ENCODE measurements around the gene CUEDC2.

Gene CUEDC2

GRCh38 chr10:102413053-102413705 is 19.2 kb downstream of the CUEDC2 start:
- peaks cover 60 to 100% (median 98%) of the 10 kb centered on the region in 11 experiments for H3K27me3 ChIP-seq
- H3K27ac ChIP-seq = no peak overlapping the region
- H3K4me3 ChIP-seq = no peak overlapping the region
- TF ChIP-seq Cebpa-rat (IDR thresholded peaks at IDR 0.05) = no peak
- peak overlapping the region in 2 of 11 experiments; percentile 9 to 23; a peak in 1 of 22 replicates for H3K9ac ChIP-seq
- peaks cover 9 to 24% (median 13%) of the 10 kb centered on the region in 10 experiments for H3K4me1 ChIP-seq
- H3K4me2 ChIP-seq = peak overlapping the region in 9 of 11 experiments; percentile 32 to 65 (median 48); a peak in 18 of 22 replicates
- H3K9me3 ChIP-seq (replicated peaks in 1 of 11) = no peaks in the 10 kb centered on the region
- no peaks in the 10 kb centered on the region for H3K36me3 ChIP-seq
- H4K20me1 ChIP-seq = peaks cover 0 to 68% (median 0%) of the 10 kb centered on the region in 11 experiments; a peak in 9 of 22 replicates

GRCh38 chr10:102412293-102412692 is 20.1 kb downstream of the CUEDC2 start:
- H3K4me3 ChIP-seq = no peak overlapping the region
- no peaks in the 10 kb centered on the region for H3K36me3 ChIP-seq
- H3K27ac ChIP-seq = no peak overlapping the region
- peaks cover 9 to 30% (median 12%) of the 10 kb centered on the region in 10 experiments for H3K4me1 ChIP-seq
- H3K9me3 ChIP-seq (replicated peaks in 1 of 11) = no peaks in the 10 kb centered on the region
- peaks cover 59 to 100% (median 98%) of the 10 kb centered on the region in 11 experiments for H3K27me3 ChIP-seq
- no peak for TF ChIP-seq Cebpa-rat (IDR thresholded peaks at IDR 0.05)
- peaks cover 0 to 75% (median 0%) of the 10 kb centered on the region in 11 experiments; a peak in 9 of 22 replicates for H4K20me1 ChIP-seq
- H3K4me2 ChIP-seq = peak overlapping the region in 2 of 11 experiments; percentile 38 to 58; a peak in 2 of 22 replicates
- no peak overlapping the region for H3K9ac ChIP-seq

DNA sequence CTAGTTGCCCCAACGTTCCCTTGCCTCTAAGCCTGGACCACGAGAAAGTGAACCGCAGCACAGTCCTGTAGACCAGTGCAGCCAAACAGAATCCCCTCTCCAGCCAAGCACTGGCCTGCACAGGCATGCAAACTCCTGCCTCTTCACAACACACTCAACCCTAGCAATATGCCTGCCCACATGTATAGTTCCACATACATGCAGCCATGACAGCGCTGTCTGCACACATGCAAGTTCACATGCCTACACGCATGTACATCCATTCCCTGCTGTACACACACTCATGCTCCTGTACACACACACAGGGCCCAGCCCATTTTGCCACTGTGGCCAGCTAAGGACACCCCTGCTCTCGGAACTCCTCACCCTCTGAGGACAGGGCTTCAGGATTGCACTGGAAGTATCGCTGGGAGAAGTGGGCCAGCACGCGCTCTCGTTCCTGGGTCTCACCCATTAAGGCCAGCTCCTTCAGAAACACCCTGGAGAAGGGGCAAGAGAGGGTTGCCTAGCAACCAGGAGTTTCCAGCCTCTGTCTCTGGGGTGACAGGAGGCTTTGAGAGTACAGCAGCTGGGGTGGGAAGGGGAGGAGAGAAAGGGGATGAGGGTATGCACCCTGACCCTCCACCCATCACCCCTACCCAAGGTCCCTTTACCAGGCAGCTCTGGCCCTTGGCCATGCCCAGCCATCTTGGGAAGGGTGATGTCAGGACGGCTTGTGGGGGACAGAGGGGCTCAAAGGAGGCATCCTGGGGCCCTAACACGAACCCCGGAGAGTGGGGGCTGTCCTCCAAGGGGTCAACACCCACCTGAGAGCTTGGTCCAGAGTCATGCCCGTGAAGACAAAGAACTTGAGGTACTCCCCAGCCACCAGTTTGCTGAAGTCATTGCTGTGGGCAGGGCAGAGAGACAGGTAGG is 20.8 kb downstream of the CUEDC2 start:
- Histone ChIP-seq H3K9me3 (replicated peaks in 1 of 11) (no peaks in the 10 kb centered on the region), H3K9ac (no peak overlapping the region), H3K27ac (no peak overlapping the region), H4K20me1 (peaks cover 0 to 75% (median 0%) of the 10 kb centered on the region in 11 experiments; a peak in 8 of 22 replicates), H3K4me3 (no peak overlapping the region), H3K27me3 (peaks cover 56 to 100% (median 95%) of the 10 kb centered on the region in 11 experiments), H3K4me1 (peaks cover 9 to 26% (median 11%) of the 10 kb centered on the region in 10 experiments), H3K4me2 (no peak overlapping the region), H3K36me3 (no peaks in the 10 kb centered on the region)
- no peak for TF ChIP-seq Cebpa-rat (IDR thresholded peaks at IDR 0.05)

DNA sequence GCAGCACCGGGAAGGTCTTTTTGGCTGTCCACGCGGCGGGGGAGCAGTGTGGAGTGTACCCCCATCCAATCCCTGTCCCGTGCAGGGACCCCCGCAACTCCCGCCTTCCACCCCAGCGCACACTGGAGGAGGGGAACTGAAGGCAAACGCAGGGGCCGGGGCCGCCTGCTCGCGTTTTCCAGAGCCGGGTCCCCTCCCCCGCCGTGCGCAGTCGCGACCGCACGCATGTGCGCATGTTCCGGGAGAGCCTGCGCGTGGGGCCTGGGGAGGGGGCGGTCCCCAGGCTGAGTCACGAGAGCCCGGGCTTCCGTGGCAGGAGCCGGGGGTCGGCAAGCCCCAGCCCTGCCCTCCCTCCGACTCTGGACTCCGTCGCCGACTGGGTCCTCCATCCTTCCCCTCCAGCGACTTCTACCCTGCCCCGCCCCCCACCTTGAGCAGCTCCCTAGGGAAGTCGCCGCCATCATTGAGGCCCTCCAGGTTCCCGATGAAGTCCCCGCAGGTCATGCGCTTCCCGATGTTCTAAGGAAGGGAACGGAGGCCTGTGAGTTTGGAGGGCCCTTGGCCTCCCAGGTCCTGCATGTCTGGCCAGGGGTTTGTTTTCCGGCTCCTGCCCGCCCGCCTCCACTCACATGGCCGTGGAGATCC is 21.8 kb downstream of the CUEDC2 start:
- H4K20me1 ChIP-seq = peaks cover 0 to 64% (median 0%) of the 10 kb centered on the region in 11 experiments; a peak in 9 of 22 replicates
- peaks cover 56 to 90% (median 85%) of the 10 kb centered on the region in 11 experiments for H3K27me3 ChIP-seq
- H3K9ac ChIP-seq = no peak overlapping the region
- TF ChIP-seq Cebpa-rat (IDR thresholded peaks at IDR 0.05) = no peak
- peaks cover 9 to 26% (median 11%) of the 10 kb centered on the region in 10 experiments for H3K4me1 ChIP-seq
- H3K9me3 ChIP-seq (replicated peaks in 1 of 11) = no peaks in the 10 kb centered on the region
- no peak overlapping the region for H3K4me3 ChIP-seq
- no peaks in the 10 kb centered on the region for H3K36me3 ChIP-seq
- no peak overlapping the region for H3K4me2 ChIP-seq
- H3K27ac ChIP-seq = no peak overlapping the region

DNA sequence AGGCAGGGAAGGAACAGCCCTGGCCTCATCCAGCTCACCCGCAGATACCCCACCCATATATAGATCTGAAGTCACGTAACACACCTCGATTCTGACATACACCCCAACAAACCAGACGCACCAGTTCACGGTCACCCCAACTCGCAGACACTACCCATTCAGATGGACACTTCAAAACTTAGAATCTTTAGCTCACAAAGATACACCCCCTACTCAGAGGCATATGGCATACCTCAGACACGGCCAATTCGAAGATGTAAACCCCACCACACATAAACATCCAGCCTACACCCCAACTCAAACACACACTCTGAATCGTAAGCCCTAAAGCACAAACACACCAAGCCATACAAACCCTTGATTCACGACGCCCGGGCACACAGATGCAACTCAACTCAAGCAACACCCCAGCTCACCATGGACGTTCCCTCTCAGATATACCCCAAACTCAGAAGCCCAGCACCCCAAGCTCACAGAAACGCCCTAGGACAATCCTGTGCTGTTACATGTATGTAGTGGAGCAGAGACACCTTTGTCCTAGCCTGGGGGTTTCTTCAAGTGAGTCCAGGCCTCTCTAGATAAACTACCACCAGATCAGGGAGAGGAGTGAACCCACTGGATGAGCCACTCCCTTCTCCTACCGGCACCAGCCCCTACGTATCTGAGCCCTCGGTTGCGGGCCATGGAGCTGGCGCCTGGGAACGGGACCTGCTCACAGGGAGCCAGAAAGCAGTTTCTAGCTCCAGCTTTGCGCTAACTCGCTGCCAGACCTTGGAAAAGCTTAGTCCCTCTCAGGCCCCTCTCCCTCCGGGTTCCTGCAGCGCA is 22.6 kb downstream of the CUEDC2 start:
- peaks cover 9 to 23% (median 11%) of the 10 kb centered on the region in 10 experiments for H3K4me1 ChIP-seq
- no peak overlapping the region for H3K4me2 ChIP-seq
- H3K4me3 ChIP-seq = no peak overlapping the region
- peaks cover 56 to 83% (median 77%) of the 10 kb centered on the region in 11 experiments for H3K27me3 ChIP-seq
- peaks cover 0 to 61% (median 0%) of the 10 kb centered on the region in 11 experiments; a peak in 9 of 22 replicates for H4K20me1 ChIP-seq
- TF ChIP-seq Cebpa-rat (IDR thresholded peaks at IDR 0.05) = no peak
- no peak overlapping the region for H3K27ac ChIP-seq
- H3K9ac ChIP-seq = no peak overlapping the region
- H3K36me3 ChIP-seq = no peaks in the 10 kb centered on the region
- H3K9me3 ChIP-seq (replicated peaks in 1 of 11) = no peaks in the 10 kb centered on the region

GRCh38 chr10:102408728-102409603 is 23.4 kb downstream of the CUEDC2 start:
- H3K4me3 ChIP-seq = no peak overlapping the region
- peaks cover 56 to 74% (median 69%) of the 10 kb centered on the region in 11 experiments for H3K27me3 ChIP-seq
- H3K4me2 ChIP-seq = no peak overlapping the region
- H3K36me3 ChIP-seq = no peaks in the 10 kb centered on the region
- no peaks in the 10 kb centered on the region for H3K9me3 ChIP-seq (replicated peaks in 1 of 11)
- peaks cover 9 to 15% (median 11%) of the 10 kb centered on the region in 10 experiments; a peak in 19 of 20 replicates for H3K4me1 ChIP-seq
- no peak overlapping the region for H3K27ac ChIP-seq
- peaks cover 0 to 59% (median 0%) of the 10 kb centered on the region in 11 experiments; a peak in 12 of 22 replicates for H4K20me1 ChIP-seq
- no peak overlapping the region for H3K9ac ChIP-seq
- TF ChIP-seq Cebpa-rat (IDR thresholded peaks at IDR 0.05) = no peak

DNA sequence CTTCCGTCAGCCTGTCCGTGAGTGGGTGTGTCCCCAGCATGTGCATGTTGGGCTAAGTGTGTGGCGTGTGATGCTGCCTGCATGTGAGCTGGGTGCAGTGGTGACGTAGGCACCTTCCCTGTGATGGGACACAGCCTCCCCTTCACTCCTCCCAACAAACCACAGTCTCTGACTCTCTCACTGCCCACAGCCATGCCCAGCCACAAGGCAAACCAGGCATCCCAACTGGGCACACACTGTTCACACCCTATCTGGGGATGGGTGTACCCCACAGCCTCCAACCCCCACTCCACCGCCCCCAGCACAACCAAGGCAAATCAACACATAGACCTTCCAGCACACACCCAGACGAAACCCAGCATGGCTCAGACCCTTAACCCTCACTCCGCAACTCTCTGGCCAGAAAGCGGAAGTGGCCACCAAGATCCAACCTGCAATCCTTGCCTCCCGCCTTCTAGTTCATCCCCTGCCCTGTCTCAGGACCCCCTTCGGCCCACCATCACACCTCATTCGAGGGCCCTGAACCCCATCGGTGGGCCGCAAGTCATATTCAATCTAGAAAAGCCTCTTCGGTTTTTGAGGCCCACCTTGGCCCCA is 24.1 kb downstream of the CUEDC2 start:
- no peak overlapping the region for H3K27ac ChIP-seq
- peaks cover 0 to 56% (median 5%) of the 10 kb centered on the region in 11 experiments; a peak in 15 of 22 replicates for H4K20me1 ChIP-seq
- TF ChIP-seq Cebpa-rat (IDR thresholded peaks at IDR 0.05) = no peak
- no peak overlapping the region for H3K4me3 ChIP-seq
- H3K36me3 ChIP-seq = peaks cover 0 to 5% (median 0%) of the 10 kb centered on the region in 11 experiments; a peak in 4 of 22 replicates
- H3K4me2 ChIP-seq = no peak overlapping the region; a peak in 1 of 22 replicates
- no peak overlapping the region for H3K9ac ChIP-seq
- H3K27me3 ChIP-seq = peaks cover 56 to 67% (median 61%) of the 10 kb centered on the region in 11 experiments
- H3K9me3 ChIP-seq (replicated peaks in 1 of 11) = no peaks in the 10 kb centered on the region
- peaks cover 6 to 14% (median 8%) of the 10 kb centered on the region in 10 experiments; a peak in 19 of 20 replicates for H3K4me1 ChIP-seq

Measured in BLaER1 treated with 17β-estradiol and CSF1 and Interleukin-3, amounts not matched to agents 10 nM and 100 nM (cell line).